ENCODE results near the gene SLC25A1. TPM values are rescaled to one million over a fixed set of nuclear protein-coding genes. Genes with fewer than 3 reads are reported as not detected.
"Not testable (repeated sequence)": the region's sequence is repeated elsewhere in the genome, so short reads cannot be mapped to it uniquely, and the experiment has no call there.

The SLC25A1 gene
- total RNA-seq, 2 experiments from 2014 or later: 60.6 to 68.1 TPM

DNA sequence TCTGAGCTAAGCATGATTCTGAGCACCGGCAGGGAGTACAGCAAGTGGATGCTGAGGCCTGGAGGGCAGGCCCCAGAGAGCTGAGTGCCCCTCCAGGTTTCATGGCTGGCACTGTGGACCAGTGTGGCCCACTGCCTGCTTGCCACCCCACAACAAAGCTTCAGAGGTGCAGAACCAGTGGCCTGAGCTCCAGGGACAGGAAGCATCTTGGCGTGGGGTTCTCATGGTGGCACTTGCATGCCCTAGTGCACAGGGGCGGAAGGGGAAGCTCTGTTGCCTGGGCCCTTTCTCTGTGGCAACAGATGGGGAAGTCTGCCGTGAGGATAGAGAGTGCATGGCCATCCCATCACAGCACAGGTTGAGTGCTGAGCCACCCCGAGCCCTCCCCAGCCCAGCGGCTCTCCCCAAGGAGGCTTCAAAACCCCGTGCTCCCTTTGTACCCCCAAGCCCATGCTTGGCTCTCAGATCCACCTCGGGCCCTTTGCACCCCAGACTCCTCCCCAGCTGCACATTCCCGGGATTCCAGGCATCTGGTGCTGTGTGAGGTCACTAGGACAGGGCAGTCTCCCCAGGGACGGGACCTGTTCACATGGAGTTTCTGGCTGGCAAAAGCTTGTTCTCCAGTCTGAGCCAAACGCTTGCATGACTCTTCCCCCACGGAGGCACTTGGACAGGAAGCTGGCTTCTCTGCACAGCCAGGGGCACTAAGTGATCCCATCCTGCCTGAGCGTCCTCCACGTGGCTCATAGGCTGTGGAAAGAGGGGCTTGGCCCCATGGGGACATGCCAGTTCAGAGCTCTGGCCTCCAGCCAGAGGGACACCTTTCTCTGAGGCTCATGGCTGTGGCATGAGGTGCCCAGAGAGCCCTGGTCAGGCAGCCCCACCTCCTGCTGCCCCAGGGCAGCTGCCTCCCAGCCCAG is 4.2 kb downstream of the SLC25A1 start:
- Mint-ChIP-seq H3K27ac (peak overlapping the region; percentile 45), H3K36me3 (no peaks in the 10 kb centered on the region), H3K4me1 (peaks cover 42% of the 10 kb centered on the region), H3K4me3 (no peak overlapping the region), H3K27me3 (peaks cover 15% of the 10 kb centered on the region), H3K9me3 (ENCODE audit: low read depth) (no peaks in the 10 kb centered on the region)
- no peak for DNase-seq
- CTCF ChIA-PET: interaction anchor here (1.3 kb wide), 1 partner anchor 30 kb away, joined by 5 read pairs; the partner anchor contains the start of gene ESS2
- ATAC-seq: no peak

DNA sequence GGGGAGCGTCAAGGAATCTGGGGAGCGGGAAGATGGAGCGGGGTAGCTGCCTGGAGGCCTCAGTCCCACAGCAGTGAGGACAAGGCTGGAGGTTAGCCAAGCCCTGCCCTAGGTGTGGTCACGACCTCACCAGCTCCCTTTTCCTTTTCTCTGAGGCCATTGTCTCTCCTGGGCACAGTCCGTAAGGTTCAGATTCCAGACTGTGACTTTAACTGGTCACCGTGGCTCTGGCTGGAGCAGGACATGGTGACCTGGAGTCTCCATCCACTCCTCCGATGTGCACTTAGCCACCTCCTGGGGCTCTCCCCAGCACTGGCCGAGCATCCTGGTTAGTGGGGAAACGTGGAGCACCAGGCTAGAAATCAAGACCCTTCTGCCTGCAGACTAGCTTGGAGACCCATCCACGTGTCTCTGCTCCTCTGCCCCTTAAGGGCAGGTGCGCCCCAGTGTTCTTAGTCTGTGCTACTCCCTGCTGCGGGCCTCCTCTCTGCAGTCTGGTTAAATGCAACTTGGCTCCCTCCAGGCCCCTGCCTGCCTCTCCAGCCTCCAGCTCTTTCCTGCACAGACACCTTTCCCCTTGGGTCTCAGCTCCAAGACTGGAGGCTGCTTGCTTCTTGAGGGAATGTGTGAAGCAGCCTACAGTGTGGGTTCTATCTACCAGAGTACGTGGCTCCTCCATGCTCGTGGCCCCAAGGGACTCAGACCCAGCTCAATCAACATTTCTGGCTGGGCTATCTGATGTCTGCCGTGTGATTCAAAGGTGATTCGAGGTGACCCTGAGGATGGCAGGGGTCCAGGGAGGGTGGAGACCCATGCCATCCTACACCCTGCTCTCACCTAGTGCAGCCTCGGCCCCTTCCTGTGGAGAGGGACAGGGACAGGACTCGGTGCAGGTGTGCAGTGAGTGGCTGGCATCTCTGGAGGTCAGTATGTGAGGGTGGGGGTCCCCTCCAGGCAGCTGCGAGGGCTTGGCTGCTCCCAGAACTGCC is 5.2 kb downstream of the SLC25A1 start:
- Mint-ChIP-seq H3K27ac (peak overlapping the region; percentile 64), H3K27me3 (peaks cover 24% of the 10 kb centered on the region), H3K9me3 (ENCODE audit: low read depth) (no peaks in the 10 kb centered on the region), H3K4me1 (peaks cover 42% of the 10 kb centered on the region), H3K36me3 (no peaks in the 10 kb centered on the region), H3K4me3 (peak overlapping the region; percentile 88)
- CTCF ChIA-PET: interaction anchor here (0.6 to 1.3 kb wide), 3 partner anchors 29 to 286 kb away, joined by 3 to 5 read pairs (median 4); partner anchors contain the start of gene ESS2
- DNase-seq: no peak
- no peak for ATAC-seq

- peak overlapping the region; percentile 82 for H3K27ac Mint-ChIP-seq
- H3K9me3 Mint-ChIP-seq (ENCODE audit: low read depth): no peaks in the 10 kb centered on the region
- DNase-seq (no peak), ATAC-seq (no peak)
- peaks cover 34% of the 10 kb centered on the region for H3K27me3 Mint-ChIP-seq
- CTCF ChIA-PET: interaction anchor here (0.6 to 1.3 kb wide), 2 partner anchors 28 to 287 kb away, joined by 3 to 4 read pairs; partner anchors contain the start of gene ESS2
- peaks cover 40% of the 10 kb centered on the region for H3K4me1 Mint-ChIP-seq
- H3K36me3 Mint-ChIP-seq: no peaks in the 10 kb centered on the region
- H3K4me3 Mint-ChIP-seq: peak overlapping the region; percentile 88
These were observed 6.1 kb downstream of the SLC25A1 start for GRCh38 chr22:19172213-19173046.

- Mint-ChIP-seq H3K9me3 (ENCODE audit: low read depth) (no peaks in the 10 kb centered on the region), H3K36me3 (no peaks in the 10 kb centered on the region), H3K27ac (no peak overlapping the region), H3K4me3 (no peak overlapping the region), H3K4me1 (peaks cover 36% of the 10 kb centered on the region), H3K27me3 (peaks cover 45% of the 10 kb centered on the region)
- DNase-seq (no peak), ATAC-seq (no peak)
- CTCF ChIA-PET: interaction anchor here (2.6 kb wide), 1 partner anchor 460 kb away, joined by 9 read pairs; no protein-coding TSS in a partner anchor
These were observed 8.6 kb downstream of the SLC25A1 start for GRCh38 chr22:19169947-19170318.

DNA sequence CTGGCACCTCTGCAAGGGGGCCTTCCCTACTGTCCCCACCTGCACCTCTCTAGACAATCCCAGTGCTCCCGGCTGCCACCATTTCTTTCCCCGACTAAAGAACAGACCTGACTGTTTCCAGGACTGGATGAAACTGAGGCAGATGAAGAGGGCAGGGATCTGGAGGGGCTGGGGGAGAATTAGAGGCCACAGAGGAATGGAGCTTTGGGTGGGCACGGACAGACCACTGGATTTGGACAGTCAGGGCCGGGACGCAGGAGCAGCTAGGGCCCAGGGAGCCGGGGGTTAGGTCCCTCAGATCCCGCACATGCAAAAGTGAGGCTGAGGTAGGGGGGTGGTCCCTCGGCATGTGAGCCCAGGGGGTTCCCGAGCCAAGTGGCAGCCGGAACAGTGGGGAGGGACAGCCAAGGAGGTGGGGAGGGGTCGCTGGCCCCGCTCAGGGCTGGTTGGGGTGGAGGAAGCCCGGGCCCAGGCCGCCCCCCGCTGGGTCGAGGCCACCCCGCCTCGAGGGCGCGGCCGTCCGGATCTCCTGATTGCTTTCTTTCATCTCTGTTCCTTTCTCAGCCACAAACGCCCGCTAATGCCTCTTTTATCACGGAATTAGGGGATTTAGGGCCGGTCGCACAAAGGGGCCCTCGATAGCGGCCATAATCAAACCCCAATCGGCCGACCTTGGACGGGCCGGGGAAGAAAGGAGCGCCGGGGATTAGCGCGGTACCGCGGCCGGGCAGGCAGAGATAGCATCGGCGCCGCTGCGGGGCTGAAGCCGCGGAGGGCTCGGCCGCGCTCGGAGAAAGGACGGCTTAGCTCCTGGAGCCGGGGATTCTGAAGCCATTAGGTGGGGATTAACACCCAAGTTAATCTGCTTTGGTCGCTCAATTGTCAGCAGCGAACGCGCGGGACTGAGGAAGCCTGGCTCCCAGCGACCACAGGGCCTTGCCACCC is 9.3 kb downstream of the SLC25A1 start:
- no peak for ATAC-seq
- CTCF ChIA-PET: interaction anchor here (2.6 kb wide), 1 partner anchor 461 kb away, joined by 9 read pairs; no protein-coding TSS in a partner anchor
- H3K36me3 Mint-ChIP-seq: no peaks in the 10 kb centered on the region
- no peaks in the 10 kb centered on the region for H3K9me3 Mint-ChIP-seq (ENCODE audit: low read depth)
- peaks cover 33% of the 10 kb centered on the region for H3K4me1 Mint-ChIP-seq
- no peak overlapping the region for H3K4me3 Mint-ChIP-seq
- no peak overlapping the region for H3K27ac Mint-ChIP-seq
- DNase-seq: no peak
- H3K27me3 Mint-ChIP-seq: peaks cover 48% of the 10 kb centered on the region

DNA sequence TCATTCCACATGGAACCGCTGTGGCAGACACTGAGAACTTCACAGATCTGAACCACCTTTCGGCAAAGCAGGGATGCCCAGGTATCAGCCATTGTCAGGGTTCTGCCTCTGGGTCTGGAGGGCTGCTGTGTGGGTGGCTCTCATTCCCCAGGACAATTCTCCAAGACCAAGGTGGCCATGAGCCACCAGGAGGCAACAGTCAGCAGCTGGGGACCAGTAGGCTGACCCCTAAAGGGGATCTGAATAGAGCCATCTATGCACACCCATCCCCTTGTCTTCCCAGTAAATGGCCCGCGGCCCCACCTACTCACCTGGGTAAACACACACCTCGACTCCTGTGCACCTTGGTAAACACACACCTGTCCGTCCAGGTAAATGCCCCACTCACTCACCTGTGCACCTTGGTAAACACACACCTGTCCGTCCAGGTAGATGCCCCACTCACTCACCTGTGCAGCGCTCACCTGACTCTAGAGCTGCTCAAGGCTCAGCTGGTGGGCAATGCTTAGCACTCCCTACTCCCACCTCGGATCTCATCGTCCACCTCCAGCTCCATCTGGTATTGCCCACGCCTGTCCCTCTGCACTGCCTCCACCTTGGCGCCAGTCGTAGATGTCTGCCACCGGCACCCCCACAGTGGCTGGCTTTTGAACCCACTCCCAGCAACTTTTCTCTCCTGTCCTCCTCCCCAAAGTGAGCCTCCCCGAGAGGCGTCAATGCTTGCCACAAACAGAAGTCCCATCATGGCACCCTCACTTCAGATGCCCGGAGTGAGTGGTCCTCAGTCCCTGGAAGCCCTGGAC is 10.2 kb downstream of the SLC25A1 start:
- CTCF ChIA-PET: interaction anchor here (2.6 kb wide), 1 partner anchor 462 kb away, joined by 9 read pairs; no protein-coding TSS in a partner anchor
- H3K9me3 Mint-ChIP-seq (ENCODE audit: low read depth): no peaks in the 10 kb centered on the region
- ATAC-seq: no peak

DNA sequence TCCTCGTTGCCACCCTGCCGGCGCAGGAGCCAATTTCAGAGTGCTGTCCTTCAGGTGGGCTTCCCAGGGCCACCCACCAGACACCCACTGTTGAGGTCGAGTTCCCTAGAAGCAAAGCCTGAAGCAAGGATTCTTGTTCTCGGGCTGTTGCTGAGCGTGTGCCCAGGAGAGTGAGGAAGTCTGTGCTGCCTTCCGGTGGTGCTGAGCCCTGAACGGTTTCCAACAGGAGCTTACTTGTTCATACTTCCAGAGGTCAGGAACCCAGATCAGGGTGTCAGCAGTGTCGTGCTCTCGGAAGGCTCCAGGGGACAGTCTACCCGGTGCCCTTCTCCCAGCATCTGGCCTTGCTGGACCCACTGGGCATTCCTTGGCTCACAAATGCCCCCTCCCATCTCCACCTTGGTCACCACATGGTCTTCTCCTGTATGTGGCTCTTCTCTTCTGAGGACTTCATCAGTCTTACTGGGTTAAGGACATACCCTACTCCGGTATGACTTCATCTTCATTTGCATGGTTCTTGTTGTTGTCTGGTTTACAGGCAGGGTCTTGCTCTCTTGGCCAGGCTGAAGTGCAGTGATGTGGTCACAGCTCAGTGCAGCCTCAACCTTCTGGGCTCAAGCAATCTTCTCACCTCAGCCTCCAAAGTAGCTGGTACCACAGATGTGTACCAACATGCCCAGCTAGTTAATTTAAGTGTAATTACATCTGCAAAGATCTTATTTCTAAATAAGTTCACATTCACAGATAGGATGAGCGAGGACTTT is 11.2 kb downstream of the SLC25A1 start:
- H3K4me1 Mint-ChIP-seq: peaks cover 17% of the 10 kb centered on the region
- DNase-seq (no peak), ATAC-seq (no peak)
- no peaks in the 10 kb centered on the region for H3K9me3 Mint-ChIP-seq (ENCODE audit: low read depth)
- no peaks in the 10 kb centered on the region for H3K36me3 Mint-ChIP-seq
- H3K27me3 Mint-ChIP-seq: peaks cover 48% of the 10 kb centered on the region
- H3K4me3 Mint-ChIP-seq: no peak overlapping the region
- CTCF ChIA-PET: no interaction called here
- no peak overlapping the region for H3K27ac Mint-ChIP-seq

More for the DNA sequence above, 10.2 kb downstream of the SLC25A1 start:
- no peak overlapping the region for H3K4me3 Mint-ChIP-seq
- no peak for DNase-seq
- H3K4me1 Mint-ChIP-seq: peaks cover 27% of the 10 kb centered on the region
- H3K36me3 Mint-ChIP-seq: no peaks in the 10 kb centered on the region
- peaks cover 48% of the 10 kb centered on the region for H3K27me3 Mint-ChIP-seq
- no peak overlapping the region for H3K27ac Mint-ChIP-seq

- H3K27ac Mint-ChIP-seq: no peak overlapping the region
- H3K4me3 Mint-ChIP-seq: no peak overlapping the region
- H3K36me3 Mint-ChIP-seq: no peaks in the 10 kb centered on the region
- H3K27me3 Mint-ChIP-seq: peaks cover 48% of the 10 kb centered on the region
- ATAC-seq (no peak), DNase-seq (no peak)
- peaks cover 14% of the 10 kb centered on the region for H3K4me1 Mint-ChIP-seq
- H3K9me3 Mint-ChIP-seq (ENCODE audit: low read depth): no peaks in the 10 kb centered on the region
- CTCF ChIA-PET: no interaction called here
These were observed 12.1 kb downstream of the SLC25A1 start for GRCh38 chr22:19166421-19166820.

DNA sequence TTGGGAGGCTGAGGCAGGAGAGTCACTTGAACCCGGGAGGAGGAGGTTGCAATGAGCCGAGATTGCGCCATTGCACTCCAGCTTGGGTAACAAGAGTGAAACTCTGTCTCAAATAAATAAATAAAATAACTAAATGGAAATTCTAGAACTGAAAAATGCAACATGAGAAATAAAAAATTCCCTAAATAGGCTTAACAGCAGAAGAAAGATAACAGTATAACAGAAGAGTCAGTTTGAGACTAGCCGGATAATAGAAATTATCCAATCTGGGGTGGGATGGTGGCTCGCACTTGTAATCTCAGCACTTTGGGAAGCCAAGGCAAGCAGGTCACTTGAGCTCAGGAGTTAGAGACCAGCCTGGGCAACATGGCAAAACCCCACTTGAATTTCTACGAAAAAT is 14.1 kb downstream of the SLC25A1 start:
- peaks cover 39% of the 10 kb centered on the region for H3K27me3 Mint-ChIP-seq
- CTCF ChIA-PET: interaction anchor here (0.6 kb wide), 1 partner anchor 415 kb away, joined by 3 read pairs; no protein-coding TSS in a partner anchor
- no peak overlapping the region for H3K27ac Mint-ChIP-seq
- peaks cover 3% of the 10 kb centered on the region for H3K4me1 Mint-ChIP-seq
- no peak overlapping the region for H3K4me3 Mint-ChIP-seq
- no peaks in the 10 kb centered on the region for H3K9me3 Mint-ChIP-seq (ENCODE audit: low read depth)
- no peaks in the 10 kb centered on the region for H3K36me3 Mint-ChIP-seq
- DNase-seq (no peak), ATAC-seq (no peak)

DNA sequence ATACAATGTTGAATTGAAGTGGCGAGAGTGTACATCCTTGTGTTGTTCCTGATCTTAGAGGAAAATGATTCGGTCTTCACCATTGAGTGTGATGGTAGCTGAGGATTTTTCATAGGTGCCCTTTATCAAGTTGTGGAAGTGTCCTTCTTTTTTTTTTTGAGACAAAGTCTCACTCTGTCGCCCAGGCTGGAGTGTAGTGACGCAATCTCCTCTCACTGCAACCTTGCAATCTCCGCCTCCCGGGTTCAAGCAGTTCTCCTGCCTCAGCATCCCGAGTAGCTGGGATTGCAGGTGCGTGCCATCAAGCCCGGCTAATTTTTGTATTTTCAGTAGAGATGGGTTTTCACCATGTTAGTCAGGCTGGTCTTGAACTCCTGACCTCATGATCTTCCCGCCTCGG is 19.9 kb downstream of the SLC25A1 start:
- not testable (repeated sequence) for H3K36me3 Mint-ChIP-seq; DNase-seq; H3K4me1 Mint-ChIP-seq; H3K27ac Mint-ChIP-seq; H3K4me3 Mint-ChIP-seq; H3K9me3 Mint-ChIP-seq (ENCODE audit: low read depth); ATAC-seq
- H3K27me3 Mint-ChIP-seq: peaks cover 14% of the 10 kb centered on the region
- CTCF ChIA-PET: interaction anchor here (1.5 kb wide), 1 partner anchor 14 kb away, joined by 3 read pairs; the partner anchor contains the start of gene ESS2

Data from activated CD8-positive, alpha-beta memory T cell treated with anti-CD3 and anti-CD28 coated beads, Interleukin-2, amount 10 ng/mL, durations not matched to agents 7 days and 5 days (primary cell).